NT2/D1 (cell line): ENCODE measurements around the gene LSS.

Experiments used
- SUZ12 ChIP-seq: IDR thresholded peaks from 2 replicates; pipeline ENCODE4 v1.6.1; 2011; ENCODE audit not compliant: insufficient read length, insufficient read depth; ENCODE audit errors: extremely low read depth
- YY1 ChIP-seq: IDR thresholded peaks from 2 replicates; pipeline ENCODE4 v1.6.1; 2011; ENCODE audit not compliant: insufficient read length, insufficient read depth
- ZNF274 ChIP-seq: IDR thresholded peaks from 2 replicates; pipeline ENCODE4 v1.6.1; 2011; ENCODE audit warnings: mild to moderate bottlenecking, low read depth, low read length

DNA sequence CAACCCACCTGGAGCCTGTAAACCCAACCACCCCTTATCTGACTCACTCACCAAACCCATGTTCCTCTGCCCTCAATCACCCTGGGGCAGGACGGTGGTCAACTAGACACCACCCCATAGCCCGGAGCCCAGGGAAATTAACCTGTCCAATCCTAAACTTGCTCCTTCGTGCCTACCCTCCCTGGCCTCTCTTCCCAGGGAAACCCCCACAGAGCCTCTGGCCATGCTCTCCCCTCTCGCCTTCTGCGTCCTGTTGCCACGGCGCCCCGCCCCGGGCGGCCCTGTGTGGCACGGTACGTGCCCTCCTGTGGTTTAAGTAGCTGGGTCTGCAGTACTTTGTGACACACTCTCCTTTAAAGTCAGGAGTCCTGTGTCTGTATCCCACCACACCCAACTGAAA is 69.2 kb downstream of the LSS start:
- TF ChIP-seq ZNF274 (no peak), YY1 (no peak), SUZ12 (no peak)
